NCI-H1694 treated with DMSO at 0.1 percent for 48 hours (cell line): Measurements from ENCODE around the gene EPB41L2.

Experiments used
- DNase-seq: peaks from one replicate; lab custom pipeline; 2025; lab: John Stamatoyannopoulos, UW

The EPB41L2 gene

GRCh38 chr6:130796313-130796905 lies 266.6 kb downstream of the EPB41L2 start:
- no peak for DNase-seq

GRCh38 chr6:130794738-130795137 lies 268.3 kb downstream of the EPB41L2 start:
- no peak for DNase-seq

DNA sequence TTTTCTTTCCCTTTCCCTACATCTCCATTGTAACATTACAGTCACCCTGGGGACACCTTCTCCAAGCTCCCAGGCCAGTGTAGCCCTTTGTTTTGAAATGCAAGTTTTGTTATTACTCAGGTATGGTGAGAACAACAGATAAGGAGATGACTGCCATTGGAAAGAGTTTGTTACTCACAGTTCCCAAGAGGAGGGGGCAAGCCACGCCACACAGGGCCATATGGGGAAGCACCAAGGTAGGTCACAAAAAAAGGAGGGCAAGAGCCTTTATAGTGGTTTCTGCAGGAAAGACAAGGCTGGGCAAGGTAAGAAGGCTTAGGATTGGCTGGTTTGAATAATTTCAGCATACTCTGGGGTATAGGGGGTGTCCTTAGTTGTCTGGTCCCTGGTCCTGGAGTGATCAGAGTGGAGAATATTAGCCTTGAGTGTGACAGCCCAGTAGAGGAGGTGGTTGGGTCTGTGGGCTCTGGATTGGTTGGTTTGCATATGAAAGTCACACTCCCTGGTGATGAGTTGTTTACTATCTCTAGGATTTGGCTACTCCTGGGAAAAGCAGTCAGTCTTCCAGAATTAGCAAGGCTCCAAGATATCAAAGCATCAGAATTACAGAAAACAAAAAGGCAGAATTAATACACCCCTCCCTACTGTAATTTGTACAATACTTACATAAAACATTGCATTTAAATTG lies 268.9 kb downstream of the EPB41L2 start:
- no peak for DNase-seq
